HEK293 (cell line): ENCODE results near the gene MNT.
A peak's percentile ranks its signal among the peaks of the same experiment; 100 is the strongest.

ENCODE experiments used
- GLI4 ChIP-seq: fragments of 450-650 bp; formaldehyde crosslinking; IDR thresholded peaks from 2 replicates; pipeline ENCODE4 v1.5.1; 2016; ENCODE audit warnings: missing biosample characterization, missing genetic modification characterization
- MEIS1 ChIP-seq: sonication (generic); formaldehyde crosslinking; IDR thresholded peaks from 2 replicates; pipeline ENCODE4 v1.8.1; 2022; ENCODE audit warnings: missing genetic modification reagents, mild to moderate bottlenecking, borderline replicate concordance
- OVOL3 ChIP-seq: fragments of 450-650 bp; formaldehyde crosslinking; IDR thresholded peaks from 2 replicates; pipeline ENCODE4 v1.5.1; 2016; ENCODE audit warnings: missing biosample characterization, missing genetic modification characterization
- PRDM1 ChIP-seq: fragments of 450-650 bp; formaldehyde crosslinking; IDR thresholded peaks from 2 replicates; pipeline ENCODE4; 2016; ENCODE audit warnings: missing biosample characterization, missing genetic modification characterization
- SP2 ChIP-seq: fragments of 450-650 bp; formaldehyde crosslinking; IDR thresholded peaks from 2 replicates; pipeline ENCODE4 v1.5.1; 2016; ENCODE audit warnings: missing biosample characterization, missing genetic modification characterization
- ZBTB21 ChIP-seq: fragments of 450-650 bp; formaldehyde crosslinking; IDR thresholded peaks from 2 replicates; pipeline ENCODE4 v1.5.1; 2017; ENCODE audit warnings: missing biosample characterization, missing genetic modification characterization
- ZFHX2 ChIP-seq: fragments of 450-650 bp; formaldehyde crosslinking; conservative IDR thresholded peaks from 2 replicates; pipeline ENCODE4 v1.5.1; 2016; ENCODE audit warnings: missing biosample characterization, missing genetic modification characterization
- ZNF214 ChIP-seq: fragments of 450-650 bp; formaldehyde crosslinking; IDR thresholded peaks from 2 replicates; pipeline ENCODE4 v1.5.1; 2017; ENCODE audit warnings: missing biosample characterization, mild to moderate bottlenecking, missing genetic modification characterization, borderline replicate concordance
- ZNF221 ChIP-seq: fragments of 450-650 bp; formaldehyde crosslinking; IDR thresholded peaks from 2 replicates; pipeline ENCODE4 v1.5.1; 2017; ENCODE audit warnings: missing biosample characterization, missing genetic modification characterization, borderline replicate concordance
- ZNF239 ChIP-seq: fragments of 450-650 bp; formaldehyde crosslinking; IDR thresholded peaks from 2 replicates; pipeline ENCODE4 v1.5.1; 2016; ENCODE audit warnings: missing biosample characterization, missing genetic modification characterization
- ZNF391 ChIP-seq: fragments of 450-650 bp; formaldehyde crosslinking; IDR thresholded peaks from 2 replicates; pipeline ENCODE4 v1.5.1; 2016; ENCODE audit warnings: low read depth, missing biosample characterization, missing genetic modification characterization, borderline replicate concordance
- ZNF48 ChIP-seq: fragments of 450-650 bp; formaldehyde crosslinking; IDR thresholded peaks from 2 replicates; pipeline ENCODE4 v1.5.1; 2016; ENCODE audit warnings: missing biosample characterization, missing genetic modification characterization
- ZNF596 ChIP-seq: fragments of 450-650 bp; IDR thresholded peaks from 2 replicates; pipeline ENCODE4 v1.5.0; 2018; ENCODE audit warnings: missing biosample characterization, mild to moderate bottlenecking, missing genetic modification characterization, moderate library complexity
- ZNF624 ChIP-seq: fragments of 450-650 bp; formaldehyde crosslinking; IDR thresholded peaks from 2 replicates; pipeline ENCODE4 v1.5.1; 2017; ENCODE audit warnings: missing biosample characterization, missing genetic modification characterization
- ZNF664 ChIP-seq: fragments of 450-650 bp; formaldehyde crosslinking; IDR thresholded peaks from 2 replicates; pipeline ENCODE4 v1.5.1; 2016; ENCODE audit warnings: missing biosample characterization, missing genetic modification characterization
- ZNF670 ChIP-seq: fragments of 450-650 bp; formaldehyde crosslinking; IDR thresholded peaks from 2 replicates; pipeline ENCODE4 v1.5.1; 2016; ENCODE audit warnings: missing biosample characterization, missing genetic modification characterization, low read depth
- ZNF791 ChIP-seq: fragments of 450-650 bp; formaldehyde crosslinking; IDR thresholded peaks from 2 replicates; pipeline ENCODE4 v1.5.1; 2016; ENCODE audit warnings: missing biosample characterization, missing genetic modification characterization
- TF ChIP-seq, protein P1 (sequence below): fragments of 450-650 bp; formaldehyde crosslinking; conservative IDR thresholded peaks from 2 replicates; pipeline ENCODE4 v1.5.1; 2016; ENCODE audit warnings: low read depth, missing biosample characterization, missing genetic modification characterization
- TF ChIP-seq, protein P2 (sequence below): fragments of 450-650 bp; formaldehyde crosslinking; IDR thresholded peaks from 2 replicates; pipeline ENCODE4 v1.5.1; 2016; ENCODE audit warnings: missing biosample characterization, missing genetic modification characterization
- TF ChIP-seq, protein P3 (sequence below): fragments of 450-650 bp; formaldehyde crosslinking; IDR thresholded peaks from 2 replicates; pipeline ENCODE4 v1.5.1; 2017; ENCODE audit warnings: missing biosample characterization, missing genetic modification characterization
- TF ChIP-seq, protein P4 (sequence below): fragments of 450-650 bp; formaldehyde crosslinking; IDR thresholded peaks from 2 replicates; pipeline ENCODE4 v1.5.1; 2017; ENCODE audit warnings: missing biosample characterization, missing genetic modification characterization
- TF ChIP-seq, protein P5 (sequence below): fragments of 450-650 bp; formaldehyde crosslinking; IDR thresholded peaks from 2 replicates; pipeline ENCODE4 v1.5.1; 2016; ENCODE audit warnings: missing biosample characterization, missing genetic modification characterization
- TF ChIP-seq, protein P6 (sequence below): fragments of 450-650 bp; formaldehyde crosslinking; IDR thresholded peaks from 2 replicates; pipeline ENCODE4 v1.5.1; 2016; ENCODE audit warnings: missing biosample characterization, missing genetic modification characterization, low read depth
- TF ChIP-seq, protein P7 (sequence below): sonication (generic); formaldehyde crosslinking; IDR thresholded peaks from 2 replicates; pipeline ENCODE4 v1.8.1; 2022; ENCODE audit warnings: mild to moderate bottlenecking, moderate library complexity, missing genetic modification reagents

MNT gene

DNA sequence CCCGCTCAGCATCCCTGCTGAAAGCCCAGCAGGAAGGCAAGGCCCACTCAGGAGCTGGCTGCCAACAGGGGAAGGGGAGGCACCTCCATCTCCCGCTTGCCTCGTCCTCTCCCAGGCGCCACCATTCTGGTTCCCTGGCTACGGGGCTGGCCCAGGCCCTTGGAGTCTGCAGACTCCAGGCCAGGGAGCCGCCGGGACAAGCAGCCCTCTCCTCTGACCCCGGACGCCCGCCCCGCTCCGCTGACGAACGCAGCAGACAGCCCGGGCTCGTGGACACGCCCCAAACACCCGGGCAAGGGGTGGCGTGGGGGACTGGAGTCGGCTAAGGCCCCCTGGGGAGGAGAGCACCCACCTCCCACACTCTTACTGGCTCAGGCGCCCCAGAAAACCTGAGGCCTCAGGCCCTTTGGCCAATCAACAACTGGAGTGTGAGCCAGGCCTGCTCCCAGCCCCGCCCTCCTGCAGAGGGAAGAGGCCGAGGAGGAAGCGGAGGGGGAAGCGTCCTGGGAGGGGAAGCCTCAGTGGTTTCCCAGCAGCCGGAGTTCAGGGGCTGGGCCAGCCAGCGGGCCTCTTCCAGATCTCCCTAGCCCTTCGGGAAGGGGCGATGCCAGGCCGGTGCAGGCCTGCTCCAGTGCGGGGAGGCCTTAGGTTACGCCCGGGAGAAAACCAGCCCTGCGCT, 4.2 kb downstream of the MNT start (continued):
- TF ChIP-seq, protein P1, sequence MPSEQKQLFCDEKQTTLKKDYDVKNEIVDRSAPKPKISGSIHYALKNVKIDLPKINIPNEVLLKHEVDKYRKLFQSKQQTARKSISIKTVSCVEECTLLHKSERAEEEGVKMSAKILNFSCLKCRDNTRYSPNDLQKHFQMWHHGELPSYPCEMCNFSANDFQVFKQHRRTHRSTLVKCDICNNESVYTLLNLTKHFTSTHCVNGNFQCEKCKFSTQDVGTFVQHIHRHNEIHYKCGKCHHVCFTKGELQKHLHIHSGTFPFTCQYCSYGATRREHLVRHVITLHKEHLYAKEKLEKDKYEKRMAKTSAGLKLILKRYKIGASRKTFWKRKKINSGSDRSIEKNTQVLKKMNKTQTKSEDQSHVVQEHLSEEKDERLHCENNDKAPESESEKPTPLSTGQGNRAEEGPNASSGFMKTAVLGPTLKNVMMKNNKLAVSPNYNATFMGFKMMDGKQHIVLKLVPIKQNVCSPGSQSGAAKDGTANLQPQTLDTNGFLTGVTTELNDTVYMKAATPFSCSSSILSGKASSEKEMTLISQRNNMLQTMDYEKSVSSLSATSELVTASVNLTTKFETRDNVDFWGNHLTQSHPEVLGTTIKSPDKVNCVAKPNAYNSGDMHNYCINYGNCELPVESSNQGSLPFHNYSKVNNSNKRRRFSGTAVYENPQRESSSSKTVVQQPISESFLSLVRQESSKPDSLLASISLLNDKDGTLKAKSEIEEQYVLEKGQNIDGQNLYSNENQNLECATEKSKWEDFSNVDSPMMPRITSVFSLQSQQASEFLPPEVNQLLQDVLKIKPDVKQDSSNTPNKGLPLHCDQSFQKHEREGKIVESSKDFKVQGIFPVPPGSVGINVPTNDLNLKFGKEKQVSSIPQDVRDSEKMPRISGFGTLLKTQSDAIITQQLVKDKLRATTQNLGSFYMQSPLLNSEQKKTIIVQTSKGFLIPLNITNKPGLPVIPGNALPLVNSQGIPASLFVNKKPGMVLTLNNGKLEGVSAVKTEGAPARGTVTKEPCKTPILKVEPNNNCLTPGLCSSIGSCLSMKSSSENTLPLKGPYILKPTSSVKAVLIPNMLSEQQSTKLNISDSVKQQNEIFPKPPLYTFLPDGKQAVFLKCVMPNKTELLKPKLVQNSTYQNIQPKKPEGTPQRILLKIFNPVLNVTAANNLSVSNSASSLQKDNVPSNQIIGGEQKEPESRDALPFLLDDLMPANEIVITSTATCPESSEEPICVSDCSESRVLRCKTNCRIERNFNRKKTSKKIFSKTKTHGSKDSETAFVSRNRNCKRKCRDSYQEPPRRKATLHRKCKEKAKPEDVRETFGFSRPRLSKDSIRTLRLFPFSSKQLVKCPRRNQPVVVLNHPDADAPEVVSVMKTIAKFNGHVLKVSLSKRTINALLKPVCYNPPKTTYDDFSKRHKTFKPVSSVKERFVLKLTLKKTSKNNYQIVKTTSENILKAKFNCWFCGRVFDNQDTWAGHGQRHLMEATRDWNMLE (tag by site-specific recombination), result no peak
- TF ChIP-seq ZNF391 (tag by site-specific recombination) (no peak), ZNF239 (no peak), SP2 (peak; percentile 94), OVOL3 (tag by site-specific recombination) (no peak), ZNF624 (tag by site-specific recombination) (no peak), ZFHX2 (peak; percentile 85), ZNF664 (tag by site-specific recombination) (no peak), ZNF596 (no peak), ZNF48 (no peak), ZNF221 (tag by site-specific recombination) (no peak), ZNF670 (no peak), GLI4 (tag by site-specific recombination) (no peak), MEIS1 (CRISPR knock-in tag) (no peak), ZBTB21 (no peak), ZNF791 (tag by site-specific recombination) (no peak), ZNF214 (no peak), PRDM1 (tag by site-specific recombination) (no peak)
- TF ChIP-seq, protein P2, sequence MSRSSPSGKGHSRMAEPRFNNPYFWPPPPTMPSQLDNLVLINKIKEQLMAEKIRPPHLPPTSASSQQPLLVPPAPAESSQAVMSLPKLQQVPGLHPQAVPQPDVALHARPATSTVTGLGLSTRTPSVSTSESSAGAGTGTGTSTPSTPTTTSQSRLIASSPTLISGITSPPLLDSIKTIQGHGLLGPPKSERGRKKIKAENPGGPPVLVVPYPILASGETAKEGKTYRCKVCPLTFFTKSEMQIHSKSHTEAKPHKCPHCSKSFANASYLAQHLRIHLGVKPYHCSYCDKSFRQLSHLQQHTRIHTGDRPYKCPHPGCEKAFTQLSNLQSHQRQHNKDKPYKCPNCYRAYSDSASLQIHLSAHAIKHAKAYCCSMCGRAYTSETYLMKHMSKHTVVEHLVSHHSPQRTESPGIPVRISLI (tag by site-specific recombination), result no peak
- TF ChIP-seq, protein P3, sequence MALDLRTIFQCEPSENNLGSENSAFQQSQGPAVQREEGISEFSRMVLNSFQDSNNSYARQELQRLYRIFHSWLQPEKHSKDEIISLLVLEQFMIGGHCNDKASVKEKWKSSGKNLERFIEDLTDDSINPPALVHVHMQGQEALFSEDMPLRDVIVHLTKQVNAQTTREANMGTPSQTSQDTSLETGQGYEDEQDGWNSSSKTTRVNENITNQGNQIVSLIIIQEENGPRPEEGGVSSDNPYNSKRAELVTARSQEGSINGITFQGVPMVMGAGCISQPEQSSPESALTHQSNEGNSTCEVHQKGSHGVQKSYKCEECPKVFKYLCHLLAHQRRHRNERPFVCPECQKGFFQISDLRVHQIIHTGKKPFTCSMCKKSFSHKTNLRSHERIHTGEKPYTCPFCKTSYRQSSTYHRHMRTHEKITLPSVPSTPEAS (tag by site-specific recombination), result no peak
- TF ChIP-seq, protein P4, sequence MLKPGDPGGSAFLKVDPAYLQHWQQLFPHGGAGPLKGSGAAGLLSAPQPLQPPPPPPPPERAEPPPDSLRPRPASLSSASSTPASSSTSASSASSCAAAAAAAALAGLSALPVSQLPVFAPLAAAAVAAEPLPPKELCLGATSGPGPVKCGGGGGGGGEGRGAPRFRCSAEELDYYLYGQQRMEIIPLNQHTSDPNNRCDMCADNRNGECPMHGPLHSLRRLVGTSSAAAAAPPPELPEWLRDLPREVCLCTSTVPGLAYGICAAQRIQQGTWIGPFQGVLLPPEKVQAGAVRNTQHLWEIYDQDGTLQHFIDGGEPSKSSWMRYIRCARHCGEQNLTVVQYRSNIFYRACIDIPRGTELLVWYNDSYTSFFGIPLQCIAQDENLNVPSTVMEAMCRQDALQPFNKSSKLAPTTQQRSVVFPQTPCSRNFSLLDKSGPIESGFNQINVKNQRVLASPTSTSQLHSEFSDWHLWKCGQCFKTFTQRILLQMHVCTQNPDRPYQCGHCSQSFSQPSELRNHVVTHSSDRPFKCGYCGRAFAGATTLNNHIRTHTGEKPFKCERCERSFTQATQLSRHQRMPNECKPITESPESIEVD (tag by site-specific recombination), result no peak
- TF ChIP-seq, protein P5, sequence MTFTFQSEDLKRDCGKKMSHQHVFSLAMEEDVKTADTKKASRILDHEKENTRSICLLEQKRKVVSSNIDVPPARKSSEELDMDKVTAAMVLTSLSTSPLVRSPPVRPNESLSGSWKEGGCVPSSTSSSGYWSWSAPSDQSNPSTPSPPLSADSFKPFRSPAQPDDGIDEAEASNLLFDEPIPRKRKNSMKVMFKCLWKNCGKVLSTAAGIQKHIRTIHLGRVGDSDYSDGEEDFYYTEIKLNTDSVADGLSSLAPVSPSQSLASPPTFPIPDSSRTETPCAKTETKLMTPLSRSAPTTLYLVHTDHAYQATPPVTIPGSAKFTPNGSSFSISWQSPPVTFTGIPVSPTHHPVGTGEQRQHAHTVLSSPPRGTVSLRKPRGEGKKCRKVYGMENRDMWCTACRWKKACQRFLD (tag by site-specific recombination), result no peak
- TF ChIP-seq, protein P6, sequence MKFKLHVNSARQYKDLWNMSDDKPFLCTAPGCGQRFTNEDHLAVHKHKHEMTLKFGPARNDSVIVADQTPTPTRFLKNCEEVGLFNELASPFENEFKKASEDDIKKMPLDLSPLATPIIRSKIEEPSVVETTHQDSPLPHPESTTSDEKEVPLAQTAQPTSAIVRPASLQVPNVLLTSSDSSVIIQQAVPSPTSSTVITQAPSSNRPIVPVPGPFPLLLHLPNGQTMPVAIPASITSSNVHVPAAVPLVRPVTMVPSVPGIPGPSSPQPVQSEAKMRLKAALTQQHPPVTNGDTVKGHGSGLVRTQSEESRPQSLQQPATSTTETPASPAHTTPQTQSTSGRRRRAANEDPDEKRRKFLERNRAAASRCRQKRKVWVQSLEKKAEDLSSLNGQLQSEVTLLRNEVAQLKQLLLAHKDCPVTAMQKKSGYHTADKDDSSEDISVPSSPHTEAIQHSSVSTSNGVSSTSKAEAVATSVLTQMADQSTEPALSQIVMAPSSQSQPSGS (tag by site-specific recombination), result no peak
- TF ChIP-seq, protein P7, sequence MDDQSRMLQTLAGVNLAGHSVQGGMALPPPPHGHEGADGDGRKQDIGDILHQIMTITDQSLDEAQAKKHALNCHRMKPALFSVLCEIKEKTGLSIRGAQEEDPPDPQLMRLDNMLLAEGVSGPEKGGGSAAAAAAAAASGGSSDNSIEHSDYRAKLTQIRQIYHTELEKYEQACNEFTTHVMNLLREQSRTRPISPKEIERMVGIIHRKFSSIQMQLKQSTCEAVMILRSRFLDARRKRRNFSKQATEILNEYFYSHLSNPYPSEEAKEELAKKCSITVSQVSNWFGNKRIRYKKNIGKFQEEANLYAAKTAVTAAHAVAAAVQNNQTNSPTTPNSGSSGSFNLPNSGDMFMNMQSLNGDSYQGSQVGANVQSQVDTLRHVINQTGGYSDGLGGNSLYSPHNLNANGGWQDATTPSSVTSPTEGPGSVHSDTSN (CRISPR knock-in tag), result no peak
